NCI-H2196 treated with DMSO at 0.1 percent for 48 hours (cell line): ENCODE measurements around the gene BIRC3.
"Not testable (repeated sequence)": the region's sequence is repeated elsewhere in the genome, so short reads cannot be mapped to it uniquely, and the experiment has no call there.

ENCODE experiments used
- DNase-seq: peaks from one replicate; lab custom pipeline; 2025; ENCODE audit not compliant: unreplicated experiment; lab: John Stamatoyannopoulos, UW

The BIRC3 gene

DNA sequence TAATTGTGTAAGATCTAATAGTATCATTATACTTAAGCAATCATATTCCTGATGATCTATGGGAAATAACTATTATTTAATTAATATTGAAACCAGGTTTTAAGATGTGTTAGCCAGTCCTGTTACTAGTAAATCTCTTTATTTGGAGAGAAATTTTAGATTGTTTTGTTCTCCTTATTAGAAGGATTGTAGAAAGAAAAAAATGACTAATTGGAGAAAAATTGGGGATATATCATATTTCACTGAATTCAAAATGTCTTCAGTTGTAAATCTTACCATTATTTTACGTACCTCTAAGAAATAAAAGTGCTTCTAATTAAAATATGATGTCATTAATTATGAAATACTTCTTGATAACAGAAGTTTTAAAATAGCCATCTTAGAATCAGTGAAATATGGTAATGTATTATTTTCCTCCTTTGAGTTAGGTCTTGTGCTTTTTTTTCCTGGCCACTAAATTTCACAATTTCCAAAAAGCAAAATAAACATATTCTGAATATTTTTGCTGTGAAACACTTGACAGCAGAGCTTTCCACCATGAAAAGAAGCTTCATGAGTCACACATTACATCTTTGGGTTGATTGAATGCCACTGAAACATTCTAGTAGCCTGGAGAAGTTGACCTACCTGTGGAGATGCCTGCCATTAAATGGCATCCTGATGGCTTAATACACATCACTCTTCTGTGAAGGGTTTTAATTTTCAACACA is 6.4 kb downstream of the BIRC3 start:
- no peak for DNase-seq

DNA sequence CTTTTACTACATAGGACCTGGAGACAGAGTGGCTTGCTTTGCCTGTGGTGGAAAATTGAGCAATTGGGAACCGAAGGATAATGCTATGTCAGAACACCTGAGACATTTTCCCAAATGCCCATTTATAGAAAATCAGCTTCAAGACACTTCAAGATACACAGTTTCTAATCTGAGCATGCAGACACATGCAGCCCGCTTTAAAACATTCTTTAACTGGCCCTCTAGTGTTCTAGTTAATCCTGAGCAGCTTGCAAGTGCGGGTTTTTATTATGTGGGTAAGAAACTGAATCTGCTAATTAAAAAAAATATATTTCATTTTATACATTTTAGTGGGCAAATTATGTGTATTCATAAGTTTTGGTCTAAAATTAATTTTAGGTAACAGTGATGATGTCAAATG is 7.8 kb downstream of the BIRC3 start:
- DNase-seq = no peak

DNA sequence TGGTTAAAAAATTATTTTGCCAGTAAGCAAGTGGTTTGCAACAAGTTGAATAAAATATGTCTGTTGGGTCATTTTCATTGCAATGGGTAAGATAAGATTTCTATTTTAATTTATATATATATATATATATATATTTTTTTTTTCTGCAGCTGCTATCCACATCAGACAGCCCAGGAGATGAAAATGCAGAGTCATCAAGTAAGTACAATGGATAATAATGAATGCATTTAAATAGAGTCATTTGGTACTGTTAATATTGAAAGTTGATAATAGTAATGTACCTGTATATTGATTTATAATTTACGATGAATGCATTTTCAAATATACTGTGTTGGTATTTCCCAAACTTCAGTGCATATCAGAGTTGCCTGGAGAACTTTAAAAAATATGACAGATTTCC is 11.5 kb downstream of the BIRC3 start:
- no peak for DNase-seq

DNA sequence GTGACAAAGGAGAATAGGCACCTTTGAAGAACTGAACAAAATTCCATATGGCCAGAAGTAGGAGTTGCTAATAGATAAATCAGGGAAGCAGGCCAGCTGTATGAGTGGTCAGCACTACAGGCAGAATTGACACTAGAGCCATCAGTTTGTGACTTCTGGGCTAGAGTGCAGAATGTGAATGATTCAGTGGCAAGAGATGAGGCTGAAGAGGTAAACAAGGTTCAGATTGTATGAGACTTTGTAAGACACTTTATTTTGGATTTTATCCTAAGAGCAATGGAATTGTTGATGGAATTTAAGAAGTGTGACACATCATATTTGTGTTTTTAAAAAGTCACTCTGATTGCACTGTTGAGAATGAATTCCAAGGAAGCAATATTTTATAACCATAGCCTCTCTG is 12.9 kb downstream of the BIRC3 start:
- DNase-seq = no peak

DNA sequence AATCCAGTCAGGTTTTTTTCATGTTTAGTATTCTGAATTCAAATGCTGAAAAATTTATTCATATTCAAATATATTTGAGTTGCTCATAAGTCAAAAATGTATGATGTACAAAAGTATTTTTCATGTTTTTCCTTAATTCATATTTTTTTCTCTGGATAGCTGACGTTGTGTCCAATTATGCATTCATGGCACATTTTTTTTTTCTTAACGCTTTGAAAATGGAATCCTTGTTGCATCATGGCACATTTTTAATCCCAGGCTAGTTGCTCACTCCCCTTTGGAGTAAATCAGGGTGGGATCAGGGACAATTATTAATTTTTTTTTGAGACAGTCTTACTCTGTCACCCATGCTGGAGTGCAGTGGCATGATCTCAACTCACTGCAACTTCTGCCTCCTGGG is 14.1 kb downstream of the BIRC3 start:
- DNase-seq = no peak

DNA sequence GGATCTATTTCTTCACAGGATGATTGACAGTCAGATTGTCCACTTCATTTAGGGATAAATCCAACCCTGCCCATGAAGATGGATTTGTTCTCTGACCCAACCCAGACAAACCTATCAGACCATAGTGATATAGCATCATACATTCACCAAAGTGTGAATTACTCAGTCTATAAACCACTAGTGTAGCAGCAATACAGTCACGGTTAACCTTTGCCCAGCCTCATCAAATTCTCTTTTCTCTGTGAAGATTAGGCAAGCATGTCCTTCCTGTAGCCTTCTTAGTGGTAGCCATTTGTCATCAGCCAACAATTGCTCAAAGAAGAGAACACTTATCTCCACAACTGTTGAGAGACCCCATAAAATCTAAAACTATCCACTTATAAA is 15.3 kb downstream of the BIRC3 start:
- DNase-seq = no peak

DNA sequence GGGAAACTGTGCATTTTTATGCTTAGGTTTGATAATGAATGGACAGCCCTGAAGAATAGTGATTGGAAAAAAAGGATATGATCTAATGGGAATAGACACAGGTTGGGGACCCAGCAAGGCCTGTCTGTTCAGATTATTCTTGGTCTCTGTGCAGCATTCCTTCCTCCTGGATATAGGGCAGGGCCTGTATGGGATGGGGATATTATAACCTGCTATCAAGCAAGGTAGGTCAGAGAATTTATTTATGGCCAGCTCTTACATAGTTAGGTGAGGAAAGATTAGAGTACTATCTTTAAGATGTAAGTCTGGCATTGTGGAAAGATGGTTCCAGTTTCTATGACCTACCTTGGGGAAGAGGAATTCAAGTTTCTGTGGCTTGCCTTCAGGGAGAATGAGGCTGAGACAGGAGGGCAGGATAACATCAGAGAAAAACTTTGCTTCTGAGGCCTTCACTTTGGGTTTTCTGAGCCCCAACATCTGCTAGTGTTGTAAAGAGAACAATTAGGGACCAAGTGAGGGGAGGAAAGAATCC is 21.3 kb downstream of the BIRC3 start:
- DNase-seq = no peak

DNA sequence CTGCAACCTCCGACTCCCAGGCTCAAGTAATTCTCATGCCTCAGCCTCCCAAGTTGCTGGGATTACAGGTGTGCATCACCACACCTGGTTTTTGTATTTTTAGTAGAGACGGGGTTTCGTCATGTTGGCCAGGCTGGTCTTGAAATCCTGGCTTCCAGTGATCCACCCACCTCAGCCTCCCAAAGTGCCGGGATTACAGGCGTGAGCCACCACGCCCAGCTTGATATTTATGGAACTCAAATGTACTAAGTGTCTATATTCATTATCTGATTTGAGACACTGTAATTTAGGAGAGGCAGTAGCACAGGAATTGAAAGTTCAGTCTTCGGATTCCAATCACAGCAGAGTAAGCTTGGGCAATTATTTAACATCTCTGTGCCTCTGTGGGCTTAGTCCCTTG is 24.0 kb downstream of the BIRC3 start:
- not testable (repeated sequence) for DNase-seq

DNA sequence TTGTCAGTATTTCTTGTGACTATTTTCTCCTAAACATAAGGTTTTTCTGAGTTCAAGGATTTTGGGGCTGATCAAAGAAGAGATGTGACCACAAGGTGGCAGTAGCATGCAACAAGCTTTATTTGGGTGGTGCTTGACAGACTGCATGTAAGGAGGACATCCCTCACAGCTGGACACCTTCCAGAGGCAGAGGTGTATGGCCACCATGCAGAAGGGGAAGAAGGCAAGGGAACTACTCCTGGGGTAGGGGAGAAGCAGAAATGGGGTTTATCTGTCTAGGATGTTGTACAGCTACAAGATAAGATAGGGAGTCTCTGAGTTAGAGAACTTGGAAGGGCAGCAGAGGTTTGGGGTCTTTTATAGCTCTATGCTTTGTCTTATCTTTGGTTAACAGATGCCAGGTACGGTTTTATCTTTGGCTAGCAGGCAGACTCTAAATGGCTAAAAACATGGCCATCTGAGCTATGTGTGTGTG is 24.6 kb downstream of the BIRC3 start:
- DNase-seq = peak; percentile 69

DNA sequence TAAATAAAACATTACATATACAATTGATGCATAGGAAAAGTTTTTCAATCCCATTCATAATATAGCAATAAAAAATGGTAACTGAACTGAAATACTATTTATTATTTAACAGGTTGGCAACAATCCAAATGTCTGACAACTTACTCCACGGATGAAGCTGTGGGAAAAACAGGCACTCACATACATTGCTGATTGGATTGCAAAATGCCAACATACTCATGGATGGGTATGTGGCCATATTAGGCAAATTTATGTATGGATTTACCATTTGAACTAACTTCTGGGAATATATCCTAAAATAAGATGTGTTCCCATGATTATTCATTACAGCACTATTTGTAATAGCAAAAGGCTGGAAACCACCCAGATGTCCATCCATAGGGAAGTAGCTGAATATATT is 26.5 kb downstream of the BIRC3 start:
- no peak for DNase-seq

DNA sequence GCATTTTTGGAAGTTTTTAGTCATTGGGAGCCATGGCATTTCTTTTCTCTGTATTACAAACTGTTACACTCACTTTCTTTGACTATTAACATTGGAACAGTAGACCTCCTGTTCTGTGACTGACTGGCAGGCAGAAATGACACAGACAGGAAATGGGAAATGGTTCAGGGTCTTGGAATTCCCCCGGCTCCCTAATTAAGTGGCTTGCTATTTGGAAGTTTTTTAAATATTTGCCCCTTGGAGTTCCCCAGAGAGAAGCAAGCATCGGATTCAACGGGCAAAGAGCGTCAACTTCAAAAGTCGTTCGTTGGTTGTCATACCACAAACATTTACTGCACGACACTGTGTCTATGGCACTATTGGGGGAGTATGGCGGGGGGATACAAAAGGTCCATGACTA is 28.6 kb downstream of the BIRC3 start:
- no peak for DNase-seq

DNA sequence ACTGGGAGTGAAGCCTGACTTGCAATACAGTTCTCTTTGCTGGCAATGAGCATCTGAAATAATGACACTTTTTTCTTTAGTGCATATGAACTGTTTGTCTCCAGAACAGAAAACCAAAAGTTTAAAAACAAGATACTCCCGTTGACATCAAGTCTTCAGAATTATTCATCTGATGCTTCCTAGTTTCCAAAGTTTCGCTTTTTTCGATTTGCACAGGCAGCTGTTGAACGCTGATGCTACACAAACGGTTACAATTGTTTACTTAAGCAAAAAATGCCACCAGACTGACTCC is 29.1 kb downstream of the BIRC3 start:
- DNase-seq = no peak

DNA sequence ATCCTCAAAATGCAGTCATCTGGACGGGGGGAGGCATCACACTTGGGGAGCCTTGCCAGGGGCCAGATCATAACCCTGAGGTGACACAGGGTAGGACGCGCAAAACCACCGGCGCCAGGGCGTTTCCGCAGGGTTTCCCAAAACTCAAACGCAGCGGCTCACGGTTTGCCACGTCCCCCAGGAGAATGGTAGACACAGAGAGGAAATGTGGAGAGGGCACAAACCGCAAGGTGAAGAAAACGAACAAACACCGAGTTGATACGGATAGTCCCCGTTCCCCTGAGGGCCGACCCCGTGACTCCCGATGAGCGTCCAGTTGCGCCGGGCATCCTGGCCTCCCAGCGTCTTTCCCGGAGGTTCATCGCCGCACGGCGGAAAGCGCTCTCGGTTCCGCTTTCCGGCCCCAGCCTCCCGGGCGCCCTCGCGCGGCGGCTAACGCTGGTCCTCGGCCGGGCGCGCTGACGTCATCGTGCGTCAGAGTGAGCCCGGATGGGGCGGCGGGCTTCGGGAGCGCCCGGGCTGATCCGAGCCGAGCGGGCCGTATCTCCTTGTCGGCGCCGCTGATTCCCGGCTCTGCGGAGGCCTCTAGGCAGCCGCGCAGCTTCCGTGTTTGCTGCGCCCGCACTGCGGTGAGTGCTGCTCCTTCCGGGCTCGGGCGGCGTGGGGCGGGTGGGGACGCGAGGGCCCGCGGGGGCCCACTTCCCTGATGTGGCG is 29.6 kb downstream of the BIRC3 start, which contains the start of gene BIRC2:
Gene BIRC2, plus strand, starts transcription at position 467 of the 714 bp plus-strand sequence. CDS start 2,641 bp downstream, outside the sequence.
- DNase-seq = peak; percentile 80

DNA sequence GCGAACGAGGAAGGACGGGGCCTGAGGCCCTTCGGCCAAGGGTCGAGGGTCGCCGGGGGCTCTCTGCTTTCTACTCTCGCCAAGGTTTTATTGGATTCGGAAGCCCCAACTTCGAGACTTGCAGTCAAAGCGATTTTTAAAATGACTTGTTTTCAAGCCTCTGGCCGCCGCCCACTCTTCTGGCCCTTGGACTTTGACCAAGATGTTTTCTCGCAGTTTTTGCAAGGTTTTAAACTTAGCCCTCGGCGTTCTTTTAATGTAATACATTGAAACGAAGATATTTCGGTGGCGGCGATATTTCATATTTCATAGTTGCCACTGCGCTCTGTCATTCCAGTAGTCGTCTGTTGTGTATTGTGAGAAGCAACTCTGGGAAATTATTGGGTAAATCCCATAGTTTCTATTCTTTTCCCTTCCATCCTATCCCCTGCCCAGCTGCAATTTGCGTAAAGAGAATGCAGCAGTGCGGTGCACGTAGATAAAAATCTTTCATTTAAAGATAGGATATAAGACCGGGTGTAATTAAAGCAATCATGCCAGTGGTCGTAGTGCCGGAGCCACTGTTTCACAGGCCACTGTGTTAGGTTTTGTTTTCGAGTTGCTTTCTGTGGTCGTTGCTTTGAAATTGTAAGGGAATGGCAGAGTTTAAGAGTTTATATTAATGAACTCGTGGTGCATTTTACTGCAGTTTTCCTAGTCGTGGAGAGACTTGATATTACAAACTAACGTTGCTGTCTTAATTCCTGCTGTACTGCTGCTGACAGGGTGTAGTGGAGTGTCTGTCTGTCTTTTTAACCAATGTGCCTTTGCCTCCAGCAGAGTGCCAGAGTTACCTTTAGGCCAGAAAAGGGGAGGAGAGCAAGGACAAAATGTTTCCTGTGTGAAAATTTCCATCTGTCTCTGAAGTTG is 30.4 kb downstream of the BIRC3 start:
- DNase-seq = no peak

DNA sequence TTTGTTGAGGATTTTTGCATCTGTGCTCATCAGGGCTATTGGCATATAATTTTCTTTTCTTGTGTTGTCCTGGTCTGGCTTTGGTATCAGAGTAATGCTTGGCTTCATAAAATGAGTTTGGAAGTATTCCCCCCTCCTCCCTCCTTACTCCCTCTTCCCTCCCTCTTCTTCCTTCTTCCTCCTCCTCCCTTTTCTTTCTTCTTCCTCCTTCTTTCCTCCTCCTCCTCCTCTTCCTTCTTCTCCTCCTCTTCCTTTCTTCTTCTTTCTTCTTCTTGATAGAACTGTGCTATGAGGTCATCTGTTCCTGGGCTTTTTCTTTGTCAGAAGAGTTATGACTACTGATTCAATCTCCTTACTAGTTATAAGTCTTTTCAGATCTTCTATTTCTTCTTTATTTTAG is 39.8 kb downstream of the BIRC3 start:
- DNase-seq = no peak

DNA sequence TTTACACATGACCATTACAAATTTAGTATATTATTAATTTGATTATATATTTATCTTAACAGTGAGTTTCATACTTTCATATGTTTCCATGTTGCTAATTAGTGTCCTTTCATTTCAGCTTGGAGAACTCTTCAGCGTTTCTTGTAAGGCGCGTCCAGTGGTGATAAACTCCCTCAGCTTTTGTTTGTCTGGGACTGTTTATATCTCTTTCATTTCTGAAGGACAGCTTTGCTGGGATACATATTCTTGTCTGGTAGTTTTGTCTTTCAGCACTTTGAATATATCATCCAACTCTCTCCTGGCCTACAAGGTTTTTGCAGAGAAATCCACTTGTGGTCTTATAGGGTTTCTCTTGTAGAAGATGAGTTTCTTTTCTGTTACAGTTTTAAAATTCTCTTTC is 42.1 kb downstream of the BIRC3 start:
- DNase-seq = no peak

DNA sequence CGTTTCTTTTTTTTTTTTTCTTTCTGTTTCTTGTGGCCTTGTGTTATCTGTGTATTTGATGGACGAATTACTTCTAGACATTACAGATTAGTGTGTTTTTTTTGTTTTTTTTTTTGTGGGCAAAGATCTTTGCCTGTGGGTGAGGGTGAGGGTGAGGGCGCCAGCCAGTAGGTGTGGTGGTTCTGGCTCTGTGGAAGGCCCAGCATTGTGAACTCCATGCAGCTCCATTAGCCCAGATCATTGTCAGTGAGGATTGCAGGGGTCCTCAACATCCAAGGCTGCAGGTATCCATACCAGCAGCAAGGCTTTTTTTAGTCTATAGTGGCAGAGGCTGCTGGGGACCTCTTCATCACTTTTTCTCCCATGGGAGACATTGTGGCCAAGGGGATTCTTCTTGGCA is 43.4 kb downstream of the BIRC3 start:
- DNase-seq = no peak

DNA sequence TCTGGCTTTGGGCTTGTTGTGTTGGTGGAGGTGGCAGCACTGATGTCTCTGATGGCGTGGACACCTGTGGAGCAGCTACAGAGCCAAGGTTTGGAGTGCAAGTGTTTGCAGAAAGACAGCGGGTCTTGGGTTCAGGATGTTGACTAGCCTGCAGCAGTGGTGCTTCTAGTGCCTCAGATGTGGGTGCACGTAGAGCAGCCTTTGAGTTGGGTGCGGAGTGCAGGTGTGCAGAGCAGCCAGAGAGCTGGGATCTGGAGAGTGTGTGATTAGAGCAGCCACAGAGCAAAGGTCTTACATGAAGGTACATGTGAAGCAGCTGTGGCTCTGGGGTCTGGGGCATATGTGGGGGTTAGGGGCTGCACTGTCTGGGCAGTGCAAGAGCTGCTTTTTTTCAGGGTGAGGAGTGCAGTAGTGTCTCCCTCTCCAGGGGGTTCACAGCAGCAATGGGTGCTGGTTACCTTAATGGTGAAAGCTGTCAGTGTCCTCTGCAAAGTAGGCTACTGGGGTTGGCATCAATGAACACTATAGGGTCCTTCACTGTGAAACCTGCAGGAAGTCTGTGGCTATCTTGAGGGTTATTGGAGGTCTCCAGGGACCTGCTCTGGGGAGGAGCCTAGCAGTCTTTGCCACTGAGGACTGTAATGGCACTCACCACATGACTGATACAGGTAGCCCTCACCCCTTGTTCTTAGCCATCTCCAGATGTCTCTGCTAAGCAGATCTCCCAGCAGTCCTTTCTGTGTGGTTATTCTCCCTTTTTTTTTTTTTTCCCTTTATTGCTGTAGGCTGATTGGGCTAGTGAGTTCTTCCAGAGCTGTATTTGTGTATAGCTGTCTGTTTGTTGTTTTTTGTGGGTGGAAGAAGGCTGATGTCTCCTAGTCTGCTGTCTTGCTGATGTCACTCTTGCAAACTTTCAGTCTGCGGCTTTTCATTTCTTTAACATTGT is 44.1 kb downstream of the BIRC3 start:
- no peak for DNase-seq

DNA sequence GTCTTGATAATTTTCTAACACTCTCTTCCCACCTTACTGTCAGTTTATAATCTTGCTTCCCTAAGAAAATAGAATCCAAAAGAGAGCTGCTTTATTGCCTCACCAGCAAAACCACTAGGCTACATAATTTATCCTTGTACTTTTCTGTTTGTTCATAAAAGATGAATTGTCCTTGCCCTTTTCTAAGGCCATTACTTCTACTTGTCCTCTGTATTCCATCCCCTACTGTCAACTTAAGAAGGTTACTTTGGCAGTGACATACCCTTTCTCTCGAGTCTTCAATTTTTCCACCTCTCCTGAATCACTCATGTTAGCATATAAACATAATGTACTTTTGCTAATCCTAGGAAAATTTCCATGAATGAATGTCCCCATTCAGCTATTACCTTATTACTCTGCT is 47.7 kb downstream of the BIRC3 start:
- no peak for DNase-seq

DNA sequence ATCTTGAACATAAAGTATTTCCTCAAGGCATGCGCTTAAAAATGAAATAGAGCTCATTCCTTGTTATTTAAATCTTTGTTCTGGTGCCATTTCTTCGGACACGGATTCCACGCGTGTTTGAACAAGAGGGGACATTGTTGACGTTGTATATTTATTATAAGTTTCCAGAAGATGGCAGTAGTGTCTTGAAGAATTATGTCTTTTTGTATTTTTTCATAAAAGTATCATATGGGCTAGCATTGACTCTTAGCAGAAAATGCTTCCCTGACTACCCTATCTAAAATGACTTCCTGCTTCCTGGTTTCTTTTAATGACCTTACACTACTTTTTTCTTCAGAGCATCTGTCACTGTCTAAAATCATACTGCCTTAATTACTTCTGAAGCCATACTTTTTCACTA is 50.1 kb downstream of the BIRC3 start:
- DNase-seq = no peak
